Glutamatergic neuron (in vitro differentiated cells): ENCODE measurements around the gene OVAAL. TPM values are rescaled to one million over a fixed set of nuclear protein-coding genes. Genes with fewer than 3 reads are reported as not detected.

Experiments used
- DNase-seq: peaks from one replicate; pipeline ENCODE4 v3.0.0; 2022
- H3K27ac Mint-ChIP-seq: one replicate; pipeline ENCODE4 v1.8.0; 2020; ENCODE audit warnings: mild to moderate bottlenecking, mixed read lengths, inconsistent platforms; ENCODE audit not compliant: unreplicated experiment
- H3K27me3 Mint-ChIP-seq: one replicate; pipeline ENCODE4 v1.8.0; 2020; ENCODE audit warnings: mild to moderate bottlenecking, moderate library complexity, mixed read lengths, inconsistent platforms; ENCODE audit not compliant: unreplicated experiment
- H3K36me3 Mint-ChIP-seq: one replicate; pipeline ENCODE4 v1.8.0; 2020; ENCODE audit warnings: mild to moderate bottlenecking, mixed read lengths, inconsistent platforms; ENCODE audit not compliant: unreplicated experiment
- H3K4me1 Mint-ChIP-seq: one replicate; pipeline ENCODE4 v1.8.0; 2020; ENCODE audit warnings: mild to moderate bottlenecking, low read depth, mixed read lengths, inconsistent platforms; ENCODE audit not compliant: unreplicated experiment
- H3K4me3 Mint-ChIP-seq: one replicate; pipeline ENCODE4 v1.8.0; 2020; ENCODE audit warnings: mild to moderate bottlenecking, mixed read lengths, inconsistent platforms; ENCODE audit not compliant: unreplicated experiment
- H3K9me3 Mint-ChIP-seq: one replicate; pipeline ENCODE4 v1.8.0; 2020; ENCODE audit warnings: mild to moderate bottlenecking, moderate library complexity, mixed read lengths, inconsistent platforms; ENCODE audit not compliant: unreplicated experiment
- total RNA-seq: library from RNA; stranded (reverse); fragmentation: NEBNext Ultra II Directional; extraction: Animal tissue kit (Norgen Biotek cat#: 25700); gene quantifications from one replicate; pipeline ENCODE4 v1.2.1, GENCODE V29; 2021; ENCODE audit not compliant: unreplicated experiment
- TF ChIP-seq, protein P1 (sequence below): fragments of 200-600 bp; sonication (generic); IDR thresholded peaks from one replicate; pipeline ENCODE4 v1.5.0; 2021; ENCODE audit not compliant: partially characterized antibody, unreplicated experiment

The OVAAL gene
- total RNA-seq, 1 donor from 2014 or later, result not detected

GRCh38 chr1:180560200-180560867 is 1.6 kb downstream of the OVAAL start:
- no peak for DNase-seq
- Mint-ChIP-seq H3K9me3 (peaks cover 4% of the 10 kb centered on the region), H3K27ac (no peak overlapping the region), H3K4me1 (no peaks in the 10 kb centered on the region), H3K27me3 (peaks cover 7% of the 10 kb centered on the region), H3K36me3 (peaks cover 6% of the 10 kb centered on the region), H3K4me3 (no peak overlapping the region)
- TF ChIP-seq, protein P1, sequence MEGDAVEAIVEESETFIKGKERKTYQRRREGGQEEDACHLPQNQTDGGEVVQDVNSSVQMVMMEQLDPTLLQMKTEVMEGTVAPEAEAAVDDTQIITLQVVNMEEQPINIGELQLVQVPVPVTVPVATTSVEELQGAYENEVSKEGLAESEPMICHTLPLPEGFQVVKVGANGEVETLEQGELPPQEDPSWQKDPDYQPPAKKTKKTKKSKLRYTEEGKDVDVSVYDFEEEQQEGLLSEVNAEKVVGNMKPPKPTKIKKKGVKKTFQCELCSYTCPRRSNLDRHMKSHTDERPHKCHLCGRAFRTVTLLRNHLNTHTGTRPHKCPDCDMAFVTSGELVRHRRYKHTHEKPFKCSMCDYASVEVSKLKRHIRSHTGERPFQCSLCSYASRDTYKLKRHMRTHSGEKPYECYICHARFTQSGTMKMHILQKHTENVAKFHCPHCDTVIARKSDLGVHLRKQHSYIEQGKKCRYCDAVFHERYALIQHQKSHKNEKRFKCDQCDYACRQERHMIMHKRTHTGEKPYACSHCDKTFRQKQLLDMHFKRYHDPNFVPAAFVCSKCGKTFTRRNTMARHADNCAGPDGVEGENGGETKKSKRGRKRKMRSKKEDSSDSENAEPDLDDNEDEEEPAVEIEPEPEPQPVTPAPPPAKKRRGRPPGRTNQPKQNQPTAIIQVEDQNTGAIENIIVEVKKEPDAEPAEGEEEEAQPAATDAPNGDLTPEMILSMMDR, result no peak

- Mint-ChIP-seq H3K4me3 (no peak overlapping the region), H3K27me3 (peaks cover 7% of the 10 kb centered on the region), H3K36me3 (peaks cover 6% of the 10 kb centered on the region), H3K9me3 (peaks cover 4% of the 10 kb centered on the region), H3K27ac (no peak overlapping the region), H3K4me1 (no peaks in the 10 kb centered on the region)
- TF ChIP-seq, protein P1, result no peak
- DNase-seq, result no peak
These were observed 2.3 kb downstream of the OVAAL start for GRCh38 chr1:180560868-180561600.

DNA sequence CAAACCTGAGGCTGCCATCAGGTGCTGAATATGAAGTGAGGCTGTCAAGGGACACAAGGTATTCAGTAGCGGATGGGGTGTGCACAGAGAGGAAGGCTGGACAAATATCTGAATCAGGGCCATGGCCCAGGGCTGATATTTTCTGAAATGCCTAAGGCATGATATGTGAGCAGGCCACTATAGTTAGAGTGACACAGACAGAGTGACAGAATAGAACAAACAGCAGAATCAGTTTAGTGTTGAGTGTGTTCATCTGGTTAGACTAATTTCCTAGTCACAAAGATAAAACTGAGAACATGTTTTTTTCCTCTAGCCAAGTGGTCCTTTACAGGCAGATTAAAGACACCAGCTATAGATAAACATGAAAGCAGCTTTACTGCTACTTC is 3.9 kb downstream of the OVAAL start:
- DNase-seq, result no peak
- Mint-ChIP-seq H3K27ac (no peak overlapping the region), H3K27me3 (peaks cover 7% of the 10 kb centered on the region), H3K9me3 (peaks cover 4% of the 10 kb centered on the region), H3K36me3 (peaks cover 6% of the 10 kb centered on the region), H3K4me3 (no peak overlapping the region), H3K4me1 (no peaks in the 10 kb centered on the region)
- TF ChIP-seq, protein P1, result no peak

GRCh38 chr1:180563026-180563827 is 4.5 kb downstream of the OVAAL start:
- Mint-ChIP-seq H3K4me3 (no peak overlapping the region), H3K4me1 (no peaks in the 10 kb centered on the region), H3K9me3 (peaks cover 4% of the 10 kb centered on the region), H3K36me3 (peaks cover 6% of the 10 kb centered on the region), H3K27ac (no peak overlapping the region), H3K27me3 (peaks cover 7% of the 10 kb centered on the region)
- no peak for DNase-seq
- TF ChIP-seq, protein P1, result no peak
